ENCODE data around the gene ACMSD. TPM values are rescaled to one million over a fixed set of nuclear protein-coding genes. Genes with fewer than 3 reads are reported as not detected.

Gene ACMSD
- total and polyA plus RNA-seq, 2 experiments from 2014 or later, result 0.46 TPM; not detected in 1

- H3K27ac ChIP-seq, result no peak overlapping the region
- no peaks in the 10 kb centered on the region for H3K9me3 ChIP-seq (ENCODE audit: low read depth)
- H3K4me3 ChIP-seq, result no peak overlapping the region
- H3K4me1 ChIP-seq (ENCODE audit: low read depth), result no peaks in the 10 kb centered on the region
- no peak for TF ChIP-seq CTCF (IDR thresholded peaks at IDR 0.05; ENCODE audit: low read depth, low read length)
- DNase-seq (ENCODE audit: low read depth in 1 of 2, low spot score in 1 of 2), result no peak
- no peaks in the 10 kb centered on the region for H3K27me3 ChIP-seq
- H3K36me3 ChIP-seq, result peaks cover 39% of the 10 kb centered on the region
These were observed 105.1 kb downstream of the ACMSD start for GRCh38 chr2:134943540-134943939.

DNA sequence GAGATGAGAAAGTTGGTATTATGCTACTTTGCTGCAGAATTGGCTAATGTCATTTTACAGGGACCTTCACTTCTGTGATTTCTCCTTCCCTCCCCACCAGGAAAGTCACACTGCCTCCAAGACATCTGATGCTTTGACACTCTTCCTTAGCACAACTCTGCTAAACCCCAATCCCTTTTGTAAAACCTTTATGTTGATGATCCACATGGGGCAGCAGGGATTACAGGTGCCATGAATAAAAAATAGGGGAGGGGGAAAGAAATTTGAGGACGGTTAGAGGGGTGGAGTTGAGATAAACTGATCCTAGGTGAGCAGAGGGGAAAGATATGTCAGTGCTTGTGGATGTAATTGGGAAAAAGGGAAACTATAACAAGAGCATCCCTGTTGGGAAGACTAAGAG, 106.6 kb downstream of the ACMSD start:
- Histone ChIP-seq H3K36me3 (peaks cover 34% of the 10 kb centered on the region), H3K27me3 (no peaks in the 10 kb centered on the region), H3K27ac (peak overlapping the region; percentile 2), H3K4me3 (no peak overlapping the region), H3K9me3 (ENCODE audit: low read depth) (no peaks in the 10 kb centered on the region), H3K4me1 (ENCODE audit: low read depth) (no peaks in the 10 kb centered on the region)
- TF ChIP-seq CTCF (IDR thresholded peaks at IDR 0.05; ENCODE audit: low read depth, low read length), result no peak
- DNase-seq (ENCODE audit: low read depth in 1 of 2, low spot score in 1 of 2), result no peak

- no peaks in the 10 kb centered on the region for H3K27me3 ChIP-seq
- no peak overlapping the region for H3K4me3 ChIP-seq
- peaks cover 35% of the 10 kb centered on the region for H3K36me3 ChIP-seq
- DNase-seq (ENCODE audit: low read depth in 1 of 2, low spot score in 1 of 2), result no peak
- no peaks in the 10 kb centered on the region for H3K4me1 ChIP-seq (ENCODE audit: low read depth)
- TF ChIP-seq CTCF (IDR thresholded peaks at IDR 0.05; ENCODE audit: low read depth, low read length), result no peak
- H3K9me3 ChIP-seq (ENCODE audit: low read depth), result no peaks in the 10 kb centered on the region
- H3K27ac ChIP-seq, result no peak overlapping the region
These were observed 107.7 kb downstream of the ACMSD start for GRCh38 chr2:134946073-134946472.

DNA sequence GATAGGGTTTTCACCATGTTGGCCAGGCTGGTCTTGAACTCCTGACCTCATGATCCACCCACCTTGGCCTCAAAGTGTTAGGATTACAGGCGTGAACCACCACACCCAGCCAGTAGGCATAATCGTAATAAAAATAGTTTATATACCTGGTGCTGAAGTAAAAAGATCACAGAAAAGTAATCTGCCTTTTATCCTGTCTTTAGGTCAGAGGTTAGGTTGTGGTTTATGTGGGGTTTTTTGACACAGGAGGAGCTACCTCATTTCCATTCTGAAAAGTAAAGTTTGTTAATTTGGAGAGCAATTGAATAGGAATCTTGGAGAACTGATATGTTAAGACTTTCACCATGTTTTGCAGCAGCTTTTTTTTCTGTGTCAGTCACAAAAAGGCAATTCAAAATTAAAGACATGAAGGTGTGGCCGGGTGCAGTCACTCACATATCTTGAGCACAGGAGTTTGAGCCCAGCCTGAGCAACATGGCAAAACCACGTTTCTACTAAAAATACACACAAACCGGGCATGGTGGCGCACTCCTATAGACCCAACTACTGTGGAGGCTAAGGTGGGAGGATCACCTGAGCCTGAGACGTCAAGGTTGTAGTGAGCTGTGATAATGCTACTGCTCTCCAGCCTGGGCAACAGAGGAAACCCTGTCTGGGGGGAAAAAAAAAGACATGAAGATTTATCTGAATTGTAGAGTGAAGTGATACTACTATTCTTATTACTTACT, 111.7 kb downstream of the ACMSD start:
- Histone ChIP-seq H3K9me3 (ENCODE audit: low read depth) (no peaks in the 10 kb centered on the region), H3K4me3 (no peak overlapping the region), H3K4me1 (ENCODE audit: low read depth) (no peaks in the 10 kb centered on the region), H3K27me3 (no peaks in the 10 kb centered on the region), H3K27ac (no peak overlapping the region), H3K36me3 (peaks cover 58% of the 10 kb centered on the region)
- TF ChIP-seq CTCF (IDR thresholded peaks at IDR 0.05; ENCODE audit: low read depth, low read length), result no peak
- DNase-seq (ENCODE audit: low read depth in 1 of 2, low spot score in 1 of 2), result no peak

GRCh38 chr2:134950886-134951285, 112.5 kb downstream of the ACMSD start:
- DNase-seq (ENCODE audit: low read depth in 1 of 2, low spot score in 1 of 2), result no peak
- H3K27me3 ChIP-seq, result no peaks in the 10 kb centered on the region
- no peak overlapping the region for H3K4me3 ChIP-seq
- TF ChIP-seq CTCF (IDR thresholded peaks at IDR 0.05; ENCODE audit: low read depth, low read length), result no peak
- H3K4me1 ChIP-seq (ENCODE audit: low read depth), result no peaks in the 10 kb centered on the region
- H3K36me3 ChIP-seq, result peaks cover 61% of the 10 kb centered on the region
- H3K27ac ChIP-seq, result no peak overlapping the region
- no peaks in the 10 kb centered on the region for H3K9me3 ChIP-seq (ENCODE audit: low read depth)

Other genes with a start within 250 kb of the ACMSD start
- 30.3 and 45.8 TPM in 2 replicates for gene TMEM163, start 119.6 kb upstream of the ACMSD start, total RNA-seq
- 58.1 and 75.9 TPM in 2 replicates for gene TMEM163, start 119.6 kb upstream of the ACMSD start, polyA plus RNA-seq
- gene CCNT2, start 80.2 kb downstream of the ACMSD start, total RNA-seq, result 24.9 and 27.7 TPM in 2 replicates
- gene CCNT2, start 80.2 kb downstream of the ACMSD start, polyA plus RNA-seq, result 21.9 and 31.8 TPM in 2 replicates
- not detected in 2 replicates for gene MAP3K19, start 208.8 kb downstream of the ACMSD start, total RNA-seq
- not detected in 2 replicates for gene MAP3K19, start 208.8 kb downstream of the ACMSD start, polyA plus RNA-seq
- 26.0 and 35.0 TPM in 2 replicates for gene RAB3GAP1, start 213.7 kb downstream of the ACMSD start, total RNA-seq
- 19.9 and 21.7 TPM in 2 replicates for gene RAB3GAP1, start 213.7 kb downstream of the ACMSD start, polyA plus RNA-seq